PC-3 (cell line): Measurements from ENCODE around the gene ST3GAL5. TPM values are rescaled to one million over a fixed set of nuclear protein-coding genes. Genes with fewer than 3 reads are reported as not detected.

Experiments used
- ATAC-seq: fragments of 200-7000 bp; cut with Tn5 transposase; 2 replicates; pipeline ENCODE4 v1.9.1; 2020; ENCODE audit warnings: mild to moderate bottlenecking, moderate library complexity
- BruUV-seq: library from RNA; stranded (reverse); fragments of 400-500 nt; replicated peaks from 2 replicates; lab custom pipeline; 2021; lab: Mats Ljungman, UMichigan
- CTCF ChIA-PET: fragments of 300-600 bp; sonication (Branson Sonifier 250); formaldehyde crosslinking; loops from one replicate; lab custom pipeline; 2022; ENCODE audit warnings: antibody characterized with exemption; lab: Charles Lee
- POLR2A ChIA-PET: fragments of 300-600 bp; sonication (Branson Sonifier 250); formaldehyde crosslinking; loops from one replicate; lab custom pipeline; 2022; ENCODE audit warnings: antibody characterized with exemption; ENCODE audit not compliant: unreplicated experiment; lab: Charles Lee
- DNase-seq: peaks from one replicate; pipeline ENCODE4 v3.0.0-alpha.2; 2015
- H2AFZ ChIP-seq: fragments of 300-600 bp; sonication (generic); 2 replicates; pipeline ENCODE4 v1.6.0; 2016; ENCODE audit warnings: antibody characterized with exemption, low read length
- H3F3A ChIP-seq: fragments of 300-600 bp; sonication (generic); one replicate; pipeline ENCODE4 v1.6.0; 2017; ENCODE audit warnings: antibody characterized with exemption, low read length, control low read depth, mild to moderate bottlenecking; ENCODE audit not compliant: unreplicated experiment
- H3K27ac ChIP-seq: fragments of 300-600 bp; sonication (generic); 2 replicates; pipeline ENCODE4 v1.5.1; 2016; ENCODE audit warnings: mild to moderate bottlenecking, low read length
- H3K27me3 ChIP-seq: fragments of 300-600 bp; sonication (generic); 2 replicates; pipeline ENCODE4 v1.6.1; 2016; ENCODE audit warnings: low read length, mixed read lengths
- H3K36me3 ChIP-seq: fragments of 300-600 bp; sonication (generic); 2 replicates; pipeline ENCODE4 v1.6.1; 2016; ENCODE audit warnings: low read depth, mixed run types, low read length, mixed read lengths
- H3K4me1 ChIP-seq: fragments of 300-600 bp; sonication (generic); 2 replicates; pipeline ENCODE4 v1.5.1; 2016; ENCODE audit warnings: low read length; ENCODE audit not compliant: insufficient read depth
- H3K4me2 ChIP-seq: fragments of 300-600 bp; sonication (generic); 2 replicates; pipeline ENCODE4 v1.6.0; 2016; ENCODE audit warnings: low read length
- H3K4me3 ChIP-seq: fragments of 300-600 bp; sonication (generic); 2 replicates; pipeline ENCODE4 v1.5.1; 2016; ENCODE audit warnings: mild to moderate bottlenecking, low read length, mixed read lengths
- H3K79me2 ChIP-seq: fragments of 300-600 bp; sonication (generic); 2 replicates; pipeline ENCODE4 v1.6.1; 2017; ENCODE audit warnings: low read length, mixed read lengths
- H3K9ac ChIP-seq: fragments of 300-600 bp; sonication (generic); 2 replicates; pipeline ENCODE4 v1.6.0; 2016; ENCODE audit warnings: mild to moderate bottlenecking, low read length
- H3K9me2 ChIP-seq: fragments of 300-600 bp; sonication (generic); replicated peaks from 2 replicates; pipeline ENCODE4 v1.6.1; 2016; ENCODE audit warnings: mixed run types, low read length, mixed read lengths
- H3K9me3 ChIP-seq: fragments of 300-600 bp; sonication (generic); 2 replicates; pipeline ENCODE4 v1.6.1; 2016; ENCODE audit warnings: low read length, mixed read lengths
- H4K20me1 ChIP-seq: fragments of 300-600 bp; sonication (generic); 2 replicates; pipeline ENCODE4 v1.6.1; 2016; ENCODE audit warnings: low read length, mixed read lengths
- CTCF ChIP-seq: fragments of 300-600 bp; sonication (generic); conservative IDR thresholded peaks from 2 replicates; pipeline ENCODE4 v1.5.1; 2017; ENCODE audit warnings: antibody characterized with exemption, low read depth, mild to moderate bottlenecking, low read length
- EZH2 ChIP-seq: fragments of 300-600 bp; sonication (generic); IDR thresholded peaks from one replicate; pipeline ENCODE4 v1.6.1; 2017; ENCODE audit warnings: antibody characterized with exemption, mild to moderate bottlenecking, low read length; ENCODE audit not compliant: unreplicated experiment
- EZH2phosphoT487 ChIP-seq: fragments of 300-600 bp; sonication (generic); IDR thresholded peaks from 2 replicates; pipeline ENCODE4 v1.6.1; 2018; ENCODE audit warnings: mild to moderate bottlenecking, antibody characterized with exemption, low read length, borderline replicate concordance
- intact Hi-C: fragments of 100-400 bp; cut with micrococcal nuclease; formaldehyde crosslinking; loops from 2 replicates; pipeline ENCODE4 v1.9.0; 2023
- total RNA-seq: library from RNA; depleted of rRNA; stranded (reverse); fragments of >200 nt; gene quantifications from 2 replicates; pipeline ENCODE4 v1.2.3, GENCODE V29; 2014

Gene ST3GAL5
- total RNA-seq, 1 experiment from 2014 or later, result 0.87 TPM

- ATAC-seq (no peak), DNase-seq (no peak)
- Histone ChIP-seq H3K9me2 (no peaks in the 10 kb centered on the region), H3F3A (no peaks in the 10 kb centered on the region), H3K27ac (no peak overlapping the region), H3K4me1 (no peaks in the 10 kb centered on the region), H3K36me3 (no peaks in the 10 kb centered on the region), H3K27me3 (no peaks in the 10 kb centered on the region), H3K79me2 (no peaks in the 10 kb centered on the region), H3K4me3 (peak overlapping the region; percentile 59), H4K20me1 (no peaks in the 10 kb centered on the region), H3K9me3 (no peaks in the 10 kb centered on the region), H2AFZ (peak overlapping the region; percentile 76), H3K4me2 (peak overlapping the region; percentile 88), H3K9ac (no peak overlapping the region)
- CTCF ChIA-PET, result interaction anchor here (0.5 to 1.9 kb wide), 18 partner anchors 10 to 377 kb away, joined by 3 to 13 read pairs (median 4); partner anchors contain the start of genes POLR1A and PTCD3
- no TSS peak for BruUV-seq
- POLR2A ChIA-PET, result no interaction called here
- intact Hi-C loops, result loop anchor here (1.0 to 2.0 kb wide), 3 partner anchors 61 to 252 kb away; partner anchors contain the start of gene ST3GAL5
- TF ChIP-seq EZH2phosphoT487 (no peak), EZH2 (no peak), CTCF (no peak)
Observed at GRCh38 chr2:85827879-85828569, 60.8 kb downstream of the ST3GAL5 start.

GRCh38 chr2:85826990-85827878 is 61.6 kb downstream of the ST3GAL5 start:
- Histone ChIP-seq H3K4me1 (no peaks in the 10 kb centered on the region), H3K79me2 (no peaks in the 10 kb centered on the region), H3F3A (no peaks in the 10 kb centered on the region), H3K4me3 (peak overlapping the region; percentile 59), H4K20me1 (no peaks in the 10 kb centered on the region), H3K27ac (no peak overlapping the region), H3K4me2 (peak overlapping the region; percentile 88), H3K27me3 (peaks cover 4% of the 10 kb centered on the region; the same call in 1 of the 2 replicates), H3K9me2 (no peaks in the 10 kb centered on the region), H3K9ac (no peak overlapping the region), H2AFZ (peak overlapping the region; percentile 76), H3K9me3 (no peaks in the 10 kb centered on the region), H3K36me3 (no peaks in the 10 kb centered on the region)
- CTCF ChIA-PET, result interaction anchor here (0.5 to 1.9 kb wide), 19 partner anchors 9 to 376 kb away, joined by 3 to 13 read pairs (median 4); partner anchors contain the start of genes POLR1A and PTCD3
- DNase-seq (peak; percentile 73), ATAC-seq (peak; percentile 97)
- BruUV-seq, result no TSS peak
- intact Hi-C loops, result loop anchor here (1.0 to 2.0 kb wide), 3 partner anchors 62 to 253 kb away; partner anchors contain the start of gene ST3GAL5
- TF ChIP-seq EZH2phosphoT487 (no peak), CTCF (peak; percentile 90)
- POLR2A ChIA-PET, result no interaction called here
